Right lobe of liver (tissue), 6 donors: ENCODE measurements around the gene RHEB. TPM values are rescaled to one million over a fixed set of nuclear protein-coding genes. Genes with fewer than 3 reads are reported as not detected.

ENCODE experiments used
- ATAC-seq, 4 donors: fragments of 200-7000 bp; cut with Tn5 transposase; one replicate each; pipeline ENCODE4 v1.9.1; 2020; ENCODE audit warnings: mild to moderate bottlenecking in 4 of 4, moderate library complexity in 4 of 4
- DNase-seq, 3 donors: peaks; one replicate each; pipeline ENCODE4 v3.0.0-alpha.2; 2020
- H3K27ac ChIP-seq, 3 donors: fragments of 200-600 bp; one replicate each; pipeline ENCODE4 v1.8.0; 2022
- H3K27me3 ChIP-seq, 2 donors: fragments of 200-600 bp; one replicate each; pipeline ENCODE4 v1.8.0; 2022
- H3K36me3 ChIP-seq, 4 donors: fragments of 200-600 bp; sonication (generic) in 1 of 4; one replicate each; pipeline versions ENCODE4 v1.5.1 to v1.8.0; 2017 to 2022; ENCODE audit warnings: control low read depth in 1 of 4
- H3K4me1 ChIP-seq, 4 donors: fragments of 200-600 bp; sonication (generic) in 1 of 4; one replicate each; pipeline versions ENCODE4 v1.5.1 to v1.8.0; 2017 to 2022; ENCODE audit warnings: control low read depth in 1 of 4
- H3K4me3 ChIP-seq, 3 donors: fragments of 200-600 bp; one replicate each; pipeline ENCODE4 v1.8.0; 2022
- H3K9me3 ChIP-seq, 4 donors: fragments of 200-600 bp; sonication (generic) in 1 of 4; one replicate each; pipeline versions ENCODE4 v1.5.1 to v1.8.0; 2017 to 2022; ENCODE audit warnings: control low read depth in 1 of 4
- CTCF ChIP-seq, 4 donors: fragments of 200-600 bp in 3 of 4; fragments of 450-650 bp in 1 of 4; IDR thresholded peaks; one replicate each; pipeline versions ENCODE4 v1.5.1 to v1.8.0; 2016 to 2022; ENCODE audit warnings: antibody characterized with exemption in 4 of 4, mild to moderate bottlenecking in 2 of 4
- POLR2A ChIP-seq: fragments of 450-650 bp; IDR thresholded peaks from one replicate; pipeline ENCODE4 v1.6.1; 2017; ENCODE audit warnings: antibody characterized with exemption, mild to moderate bottlenecking
- WGBS: methylation state at CpG from one replicate; pipeline ENCODE4 v1.1.6; 2018; ENCODE audit warnings: low coverage, low lambda C conversion rate; ENCODE audit not compliant: insufficient coverage; ENCODE audit errors: missing lambda C conversion rate; 5-methylcytosine and 5-hydroxymethylcytosine counted together
- intact Hi-C, 2 donors: fragments of 100-400 bp; cut with DNase I; formaldehyde crosslinking; loops; one replicate each; pipeline versions ENCODE4 v1.11.2 to v1.14.1; 2022
- total RNA-seq, 6 experiments: library from RNA; depleted of rRNA in 2 of 6; stranded (reverse); fragments of >200 nt in 2 of 6; fragmentation: NEBNext Ultra II Directional in 3 of 6; extraction: Animal tissue kit (Norgen Biotek cat#: 25700) in 3 of 6; gene quantifications; one replicate each; pipeline versions ENCODE4 v1.1.0 to v1.2.4, GENCODE V29; 2016 to 2023
- donor health status: DM: no; HTN: yes; CAD: no.
- donor health status: DM: no; HTN: no; CAD: no.
- donor health status: DM: no; HTN: no; CAD: no.
- donor health status: DM: no; HTN: yes; CAD: no.
- donor health status: DM: no; HTN: yes; CAD: no.

RHEB gene
- total RNA-seq, 6 experiments from 2014 or later = 33.4 to 55.3 (median 49.7) TPM

GRCh38 chr7:151433721-151434400 lies 85.8 kb downstream of the RHEB start:
- DNase-seq (no peak), ATAC-seq (no peak)
- H3K4me3 ChIP-seq = no peak overlapping the region
- intact Hi-C loops = no loop called here
- TF ChIP-seq CTCF (IDR thresholded peaks at IDR 0.05) = no peak
- no peak for TF ChIP-seq POLR2A
- H3K27me3 ChIP-seq = no peaks in the 10 kb centered on the region
- no peaks in the 10 kb centered on the region for H3K4me1 ChIP-seq
- no peaks in the 10 kb centered on the region for H3K36me3 ChIP-seq
- no peak overlapping the region for H3K27ac ChIP-seq
- no CpG with 5 or more reads among the region's 15 CpGs for WGBS
- H3K9me3 ChIP-seq = no peaks in the 10 kb centered on the region

GRCh38 chr7:151432658-151433521 lies 86.8 kb downstream of the RHEB start:
- Histone ChIP-seq H3K36me3 (no peaks in the 10 kb centered on the region), H3K4me3 (no peak overlapping the region), H3K9me3 (no peaks in the 10 kb centered on the region), H3K27me3 (no peaks in the 10 kb centered on the region), H3K4me1 (no peaks in the 10 kb centered on the region), H3K27ac (no peak overlapping the region)
- ATAC-seq (no peak), DNase-seq (no peak)
- intact Hi-C loops = no loop called here
- 67% methylated on average over 10 of the region's 14 CpGs for WGBS
- no peak for TF ChIP-seq POLR2A
- TF ChIP-seq CTCF (IDR thresholded peaks at IDR 0.05) = no peak

GRCh38 chr7:151431768-151432311 lies 87.9 kb downstream of the RHEB start:
- intact Hi-C loops = no loop called here
- DNase-seq = no peak
- H3K27ac ChIP-seq = no peak overlapping the region
- no peaks in the 10 kb centered on the region for H3K9me3 ChIP-seq
- WGBS = no CpG with 5 or more reads among the region's 25 CpGs
- no peak for ATAC-seq
- H3K27me3 ChIP-seq = no peaks in the 10 kb centered on the region
- H3K4me1 ChIP-seq = no peaks in the 10 kb centered on the region
- H3K36me3 ChIP-seq = no peaks in the 10 kb centered on the region
- TF ChIP-seq POLR2A (no peak), CTCF (IDR thresholded peaks at IDR 0.05) (no peak)
- H3K4me3 ChIP-seq = no peak overlapping the region

- no peak for TF ChIP-seq POLR2A
- TF ChIP-seq CTCF (IDR thresholded peaks at IDR 0.05) = no peak
- intact Hi-C loops = no loop called here
- H3K4me1 ChIP-seq = no peaks in the 10 kb centered on the region
- no peaks in the 10 kb centered on the region for H3K9me3 ChIP-seq
- no peaks in the 10 kb centered on the region for H3K36me3 ChIP-seq
- ATAC-seq = no peak
- H3K27me3 ChIP-seq = no peaks in the 10 kb centered on the region
- DNase-seq = no peak
- H3K4me3 ChIP-seq = no peak overlapping the region
- H3K27ac ChIP-seq = no peak overlapping the region
- WGBS = 88% methylated on average over 4 of the region's 13 CpGs
These were observed 88.4 kb downstream of the RHEB start for GRCh38 chr7:151431281-151431767.
